Measurements from ENCODE around the gene RNF112.

The RNF112 gene, protein sequence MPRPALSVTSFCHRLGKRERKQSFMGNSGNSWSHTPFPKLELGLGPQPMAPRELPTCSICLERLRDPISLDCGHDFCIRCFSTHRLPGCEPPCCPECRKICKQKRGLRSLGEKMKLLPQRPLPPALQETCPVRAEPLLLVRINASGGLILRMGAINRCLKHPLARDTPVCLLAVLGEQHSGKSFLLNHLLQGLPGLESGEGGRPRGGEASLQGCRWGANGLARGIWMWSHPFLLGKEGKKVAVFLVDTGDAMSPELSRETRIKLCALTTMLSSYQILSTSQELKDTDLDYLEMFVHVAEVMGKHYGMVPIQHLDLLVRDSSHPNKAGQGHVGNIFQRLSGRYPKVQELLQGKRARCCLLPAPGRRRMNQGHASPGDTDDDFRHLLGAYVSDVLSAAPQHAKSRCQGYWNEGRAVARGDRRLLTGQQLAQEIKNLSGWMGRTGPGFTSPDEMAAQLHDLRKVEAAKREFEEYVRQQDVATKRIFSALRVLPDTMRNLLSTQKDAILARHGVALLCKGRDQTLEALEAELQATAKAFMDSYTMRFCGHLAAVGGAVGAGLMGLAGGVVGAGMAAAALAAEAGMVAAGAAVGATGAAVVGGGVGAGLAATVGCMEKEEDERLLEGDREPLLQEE

DNA sequence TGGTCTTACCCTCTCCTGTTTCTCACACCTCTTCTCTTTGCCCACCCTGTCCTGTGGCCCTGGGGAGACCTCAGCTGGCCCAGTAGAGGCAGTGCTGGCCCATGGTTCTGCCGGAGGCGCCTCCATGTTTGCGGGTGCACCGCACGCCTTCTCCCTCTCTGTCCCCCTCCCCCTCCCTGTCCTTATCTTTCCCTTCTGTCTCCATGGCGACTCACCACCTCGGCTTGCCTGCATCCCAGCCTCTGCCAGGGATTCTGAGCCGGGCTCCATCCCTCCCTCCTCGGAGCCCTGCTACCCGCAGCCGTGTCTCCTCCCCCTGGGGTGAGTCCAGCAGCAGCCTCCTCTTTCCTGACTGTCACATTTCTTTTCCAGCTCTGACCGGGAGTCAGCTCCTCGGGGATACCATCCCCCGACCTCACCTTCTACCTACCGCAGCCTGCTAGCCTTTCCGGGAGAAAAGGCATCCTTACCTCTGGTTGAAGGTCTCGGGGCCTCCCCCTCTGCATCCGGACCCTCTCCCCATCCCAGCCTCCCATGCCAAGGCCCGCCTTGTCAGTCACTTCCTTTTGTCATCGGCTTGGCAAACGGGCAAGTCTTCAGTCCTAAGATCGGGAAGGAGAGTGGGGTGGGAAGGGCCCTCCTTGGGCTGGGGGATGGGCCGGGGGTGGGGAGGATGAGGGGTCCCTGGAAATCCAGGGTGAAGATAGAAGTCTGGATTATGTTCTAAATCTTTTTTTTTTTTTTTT lies at the start of gene RNF112:
Gene RNF112, plus strand, starts transcription at position 358 of the 746 bp plus-strand sequence. Its CDS starts 177 bp downstream, at position 535.
- in situ Hi-C loops (cut with MboI; ENCODE audit: low sequenced_read_pairs), result no loop called here

DNA sequence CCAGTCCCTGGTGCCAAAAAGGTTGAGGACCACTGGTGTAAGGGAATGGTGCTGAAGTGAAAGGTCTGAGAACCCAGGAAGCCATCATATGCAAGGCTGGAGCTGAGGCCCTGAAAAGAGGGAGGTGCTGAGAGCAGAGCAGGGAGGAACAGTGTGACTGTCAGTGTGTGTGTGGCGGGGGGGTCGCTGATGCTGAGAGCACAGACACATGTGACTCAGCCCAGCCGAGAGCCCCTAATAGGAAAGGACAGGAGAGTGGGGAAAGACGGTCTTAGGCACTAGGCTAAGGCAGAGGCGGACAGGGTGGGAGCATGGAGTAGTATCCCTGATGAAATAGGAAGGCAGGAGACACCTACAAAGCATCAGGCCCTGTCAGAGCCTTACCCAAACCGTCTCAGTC lies 49.7 kb upstream of the RNF112 start:
- in situ Hi-C loops (cut with MboI; ENCODE audit: low sequenced_read_pairs), result loop anchor here (10.0 kb wide), 1 partner anchor 83 kb away; no protein-coding TSS in a partner anchor

DNA sequence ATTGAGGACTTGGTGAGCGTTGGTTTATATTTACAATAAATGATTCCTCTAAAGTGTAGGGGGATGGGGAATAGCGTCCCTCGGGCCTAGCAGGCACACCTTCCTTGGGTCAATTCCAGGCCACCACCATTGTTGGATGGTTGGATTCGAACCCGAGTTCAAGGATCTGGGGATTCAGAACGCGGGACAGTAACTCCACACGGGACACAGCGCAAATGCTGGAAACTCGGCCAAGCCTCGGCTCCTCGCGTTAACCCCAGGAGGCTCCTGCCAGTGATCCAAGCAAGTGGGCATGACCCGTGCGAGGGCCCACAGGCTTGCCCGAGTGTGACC lies 49.1 kb upstream of the RNF112 start:
- in situ Hi-C loops (cut with MboI; ENCODE audit: low sequenced_read_pairs), result loop anchor here (10.0 kb wide), 1 partner anchor 83 kb away; no protein-coding TSS in a partner anchor

DNA sequence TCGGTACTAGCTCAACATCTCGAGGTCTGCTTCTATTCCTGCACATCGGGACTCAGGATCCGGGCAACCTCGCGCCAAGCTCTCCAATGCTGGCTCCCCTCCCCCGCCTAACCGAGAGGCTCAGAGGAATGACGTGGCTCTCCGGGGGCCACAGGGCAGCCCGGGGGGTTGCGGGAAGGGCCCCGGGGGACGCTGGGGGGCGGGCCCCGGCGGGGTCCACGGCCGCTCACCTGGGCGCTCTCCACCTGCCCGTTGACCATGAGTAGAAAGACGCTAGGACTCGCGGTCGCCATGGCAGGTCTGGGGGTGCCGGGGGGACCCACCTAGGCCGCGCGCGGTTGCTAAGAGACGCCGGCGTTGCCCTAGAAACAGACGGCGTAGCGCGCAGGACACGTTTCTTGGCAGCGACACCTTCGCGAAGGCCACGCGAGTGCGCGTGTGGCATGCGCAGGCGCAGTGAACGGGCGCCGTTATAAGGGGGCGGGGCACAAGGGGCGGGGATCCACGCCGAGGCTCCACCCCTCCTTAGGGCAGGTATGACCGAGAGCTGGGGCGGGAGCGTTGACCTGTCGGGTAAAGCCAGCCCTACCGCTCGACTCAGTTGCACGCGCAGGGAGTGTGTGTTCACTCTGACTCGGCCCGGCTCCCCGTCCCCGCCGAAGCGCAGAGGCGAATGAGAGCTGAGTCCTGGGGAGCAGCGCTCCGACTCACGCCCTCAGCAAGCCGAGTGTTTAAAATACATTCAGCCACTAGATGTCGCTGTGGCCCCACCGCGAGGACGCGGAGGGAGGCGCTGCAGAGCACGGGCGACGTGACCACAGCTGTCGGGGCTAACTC lies 48.5 kb upstream of the RNF112 start, which contains the start of gene B9D1:
Gene B9D1, minus strand, starts transcription at position 447 of the 837 bp plus-strand sequence. Its CDS starts 154 bp downstream, at position 293.
- in situ Hi-C loops (cut with MboI; ENCODE audit: low sequenced_read_pairs), result loop anchor here (10.0 kb wide), 1 partner anchor 82 kb away; no protein-coding TSS in a partner anchor

DNA sequence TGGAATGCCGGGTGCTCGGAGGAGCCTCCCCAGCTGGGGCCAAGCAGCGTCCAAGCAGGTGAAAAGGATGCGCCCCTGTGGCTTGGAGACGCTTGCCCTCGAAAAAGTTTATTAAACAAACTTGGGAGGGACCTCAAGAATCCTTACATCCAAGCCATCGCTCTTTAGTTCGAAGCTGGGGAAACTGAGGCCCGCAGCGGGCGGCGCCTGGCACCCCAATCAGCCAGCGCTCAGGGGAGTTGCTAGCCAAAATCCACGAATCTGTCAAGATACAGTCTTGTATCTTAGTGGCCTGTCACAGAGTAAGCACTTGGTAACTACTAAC lies 48.0 kb upstream of the RNF112 start:
- in situ Hi-C loops (cut with MboI; ENCODE audit: low sequenced_read_pairs), result loop anchor here (10.0 kb wide), 1 partner anchor 82 kb away; no protein-coding TSS in a partner anchor

DNA sequence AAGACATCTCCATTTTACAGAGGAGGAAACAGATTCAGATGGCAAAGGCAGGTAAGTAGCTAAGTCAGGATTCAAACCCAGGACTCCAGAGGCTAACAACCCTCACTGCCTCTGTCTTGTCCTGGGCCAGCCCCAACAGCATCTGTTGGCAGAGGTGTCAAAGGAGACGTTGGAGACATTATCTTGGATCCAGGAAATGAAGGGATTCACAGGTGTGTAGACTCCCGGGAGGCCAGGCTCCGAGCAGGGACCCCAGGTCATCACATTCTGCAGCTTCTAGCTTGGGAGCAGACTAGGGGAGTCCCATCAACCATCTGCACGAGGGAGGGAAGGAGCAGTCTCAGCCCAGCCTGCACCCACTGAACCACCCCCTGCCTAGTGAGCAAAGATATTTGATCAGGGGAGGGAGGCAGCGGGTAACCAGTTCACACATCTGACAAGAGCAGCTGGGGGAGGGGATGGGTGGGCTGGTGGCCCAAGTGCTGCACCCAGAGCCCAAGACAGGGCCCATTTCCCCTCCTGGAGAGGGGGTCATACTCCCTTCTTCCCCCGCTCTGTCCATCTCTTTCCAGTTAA lies 47.5 kb upstream of the RNF112 start:
- in situ Hi-C loops (cut with MboI; ENCODE audit: low sequenced_read_pairs), result loop anchor here (10.0 kb wide), 1 partner anchor 81 kb away; no protein-coding TSS in a partner anchor

DNA sequence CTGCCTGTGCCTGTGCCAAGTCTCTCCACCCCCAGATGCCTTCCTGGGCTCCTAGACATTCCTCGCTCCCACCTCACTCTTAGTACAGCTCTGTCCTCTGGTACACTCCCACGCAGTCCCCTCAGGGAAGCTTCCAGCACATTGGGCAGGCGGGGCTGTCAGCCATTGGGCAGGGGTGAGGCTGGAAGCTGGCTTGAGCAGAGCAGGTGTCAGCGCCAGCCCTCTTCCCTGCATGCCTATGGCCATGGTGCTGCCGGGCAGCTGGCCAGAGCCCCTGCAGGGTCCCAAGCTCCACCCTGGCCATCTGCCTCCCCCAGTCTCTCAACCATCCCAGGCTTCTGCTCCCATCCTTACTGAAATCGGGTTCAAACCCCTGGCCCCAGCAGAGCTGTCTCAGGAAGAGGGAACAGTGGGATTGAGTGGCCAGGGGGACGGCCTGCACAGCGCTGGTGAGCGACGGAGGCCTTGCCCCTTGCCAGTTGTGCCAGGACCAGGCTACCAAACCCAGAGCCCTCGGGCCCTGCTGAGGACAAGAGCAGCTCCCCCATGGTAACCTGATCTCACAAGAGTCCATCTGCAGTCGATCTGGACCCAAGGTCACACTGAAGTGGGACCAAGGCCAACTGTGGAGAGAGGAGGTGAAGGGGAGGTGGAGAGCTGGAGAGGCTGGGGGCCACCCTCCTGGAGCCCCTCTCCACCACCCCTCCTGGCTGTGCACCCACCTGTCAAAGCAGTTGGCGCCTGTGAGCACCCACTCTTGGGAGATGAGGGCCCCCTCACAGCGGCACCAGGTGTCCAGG lies 46.1 kb upstream of the RNF112 start:
- in situ Hi-C loops (cut with MboI; ENCODE audit: low sequenced_read_pairs), result loop anchor here (10.0 kb wide), 1 partner anchor 80 kb away; no protein-coding TSS in a partner anchor

DNA sequence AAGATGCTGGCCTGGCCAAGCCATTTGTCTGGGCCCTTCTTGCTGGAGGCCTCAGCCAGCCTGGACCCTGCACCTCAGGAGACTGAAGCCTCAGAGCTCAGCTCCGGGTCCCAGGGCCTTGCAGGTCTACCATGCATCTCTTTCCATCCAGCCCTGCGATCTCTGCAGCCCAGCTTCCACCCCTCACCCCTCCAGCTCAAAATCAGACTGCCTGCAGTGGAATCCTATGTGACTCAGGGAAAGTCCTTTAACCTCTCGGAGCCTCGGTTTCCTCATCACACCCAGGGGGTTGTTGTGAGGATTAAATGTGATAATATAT lies 45.6 kb upstream of the RNF112 start:
- in situ Hi-C loops (cut with MboI; ENCODE audit: low sequenced_read_pairs), result loop anchor here (10.0 kb wide), 1 partner anchor 79 kb away; no protein-coding TSS in a partner anchor

DNA sequence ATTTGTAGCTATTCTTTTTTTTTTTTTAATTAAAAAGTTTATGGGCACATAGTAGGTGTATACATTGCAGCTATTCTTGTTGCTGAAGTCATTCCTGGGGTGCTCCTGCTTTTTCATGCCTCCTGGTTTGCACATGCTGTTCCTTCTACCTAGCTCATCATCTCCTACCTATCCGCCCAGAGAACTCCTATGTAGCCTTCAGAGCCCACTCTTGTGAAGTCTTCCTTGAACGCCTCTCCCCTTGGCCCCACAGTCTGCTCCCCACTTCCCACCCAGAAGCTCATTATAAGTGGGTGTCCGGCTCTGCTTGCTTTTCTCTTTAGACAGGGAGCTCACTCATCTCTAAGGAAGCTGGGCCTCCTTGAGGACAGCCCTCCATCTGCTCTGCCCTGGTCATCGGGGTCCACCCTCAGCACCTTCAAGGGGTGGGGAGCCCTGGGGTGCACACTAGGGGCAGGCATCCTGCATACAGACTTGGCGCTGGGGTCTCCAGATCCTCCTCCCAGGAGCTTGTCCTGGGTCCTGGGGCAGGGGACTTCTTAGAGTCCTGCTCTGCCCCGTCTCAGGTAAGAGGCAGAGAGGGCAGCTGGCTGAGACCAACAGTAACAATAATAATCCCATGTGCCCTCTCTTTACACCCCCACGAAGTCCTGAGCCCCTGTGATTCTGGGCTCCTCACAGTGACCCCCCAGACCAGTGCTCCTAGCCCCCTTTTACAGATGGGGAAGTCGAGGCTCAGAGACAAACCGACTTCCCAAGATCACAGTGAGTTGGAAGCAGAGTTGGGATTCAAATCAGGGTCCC lies 45.0 kb upstream of the RNF112 start:
- in situ Hi-C loops (cut with MboI; ENCODE audit: low sequenced_read_pairs), result loop anchor here (10.0 kb wide), 1 partner anchor 79 kb away; no protein-coding TSS in a partner anchor

DNA sequence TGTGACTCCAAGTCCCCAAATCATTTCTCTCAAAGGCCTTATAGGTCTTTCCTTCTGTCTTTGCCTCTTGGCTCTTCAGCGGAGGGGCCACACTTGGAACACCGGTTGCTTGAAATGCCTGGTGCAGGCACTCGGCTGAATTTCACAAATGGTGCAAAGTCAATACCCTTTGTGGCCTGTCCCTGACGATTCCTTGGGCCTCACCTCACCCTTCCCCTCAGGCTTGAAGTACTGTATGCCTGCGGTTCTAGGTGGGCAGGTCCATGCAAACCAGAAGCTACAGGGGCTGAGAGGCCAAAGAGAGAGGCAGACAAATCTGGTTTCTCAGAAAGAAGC lies 44.4 kb upstream of the RNF112 start:
- in situ Hi-C loops (cut with MboI; ENCODE audit: low sequenced_read_pairs), result loop anchor here (10.0 kb wide), 1 partner anchor 78 kb away; no protein-coding TSS in a partner anchor

DNA sequence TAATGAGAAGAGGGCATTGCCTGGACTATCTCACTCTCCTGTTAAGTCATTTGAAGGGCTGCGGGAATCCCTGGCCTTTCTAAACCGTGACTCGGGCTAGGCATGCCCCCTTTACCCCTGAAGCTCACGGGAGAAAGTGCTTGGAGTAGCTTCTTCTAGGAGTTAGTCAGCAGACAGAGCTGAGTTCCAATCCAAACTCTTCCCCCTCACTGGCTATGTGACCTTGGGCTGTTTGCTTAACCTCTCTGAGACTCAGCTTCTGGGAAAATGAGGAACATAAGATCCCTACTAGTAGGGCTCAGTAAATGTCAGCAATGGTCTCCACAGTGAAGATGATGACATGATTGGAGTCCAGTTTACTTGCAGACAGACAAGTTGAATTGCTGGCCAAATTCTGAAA lies 42.8 kb upstream of the RNF112 start:
- in situ Hi-C loops (cut with MboI; ENCODE audit: low sequenced_read_pairs), result loop anchor here (10.0 kb wide), 1 partner anchor 77 kb away; no protein-coding TSS in a partner anchor

DNA sequence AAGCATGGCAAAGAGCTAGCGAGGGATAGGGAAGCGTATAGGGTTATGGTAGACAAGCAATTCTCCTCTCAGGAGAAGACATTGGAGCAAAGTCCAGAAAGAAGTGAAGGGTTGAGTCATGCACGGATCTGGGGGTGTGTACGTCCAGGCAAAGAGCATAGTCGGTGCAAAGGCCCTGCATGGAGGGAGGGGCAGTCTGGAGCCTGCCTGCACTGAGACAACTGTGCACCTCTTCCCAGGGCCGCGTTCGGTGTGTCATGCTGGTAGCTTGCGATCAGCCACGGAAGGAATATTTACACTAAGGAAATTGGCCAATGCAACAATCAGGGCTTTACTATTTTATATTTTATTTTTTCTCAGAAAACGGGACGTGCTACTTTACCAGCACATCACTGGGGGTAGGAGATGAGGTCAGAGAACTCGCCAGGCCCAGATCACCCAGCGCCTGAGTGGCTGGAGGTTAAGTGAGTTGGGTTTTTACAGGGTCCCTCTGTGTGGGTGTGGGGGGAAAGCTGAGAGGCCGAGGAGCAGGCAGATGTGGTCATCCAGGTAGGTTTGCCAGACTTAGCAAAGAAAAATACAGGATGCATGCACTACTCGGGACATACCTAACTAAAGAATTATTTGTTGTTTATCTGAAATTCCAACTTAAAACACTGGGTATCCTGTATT lies 41.8 kb upstream of the RNF112 start:
- in situ Hi-C loops (cut with MboI; ENCODE audit: low sequenced_read_pairs), result loop anchor here (10.0 kb wide), 1 partner anchor 76 kb away; no protein-coding TSS in a partner anchor

DNA sequence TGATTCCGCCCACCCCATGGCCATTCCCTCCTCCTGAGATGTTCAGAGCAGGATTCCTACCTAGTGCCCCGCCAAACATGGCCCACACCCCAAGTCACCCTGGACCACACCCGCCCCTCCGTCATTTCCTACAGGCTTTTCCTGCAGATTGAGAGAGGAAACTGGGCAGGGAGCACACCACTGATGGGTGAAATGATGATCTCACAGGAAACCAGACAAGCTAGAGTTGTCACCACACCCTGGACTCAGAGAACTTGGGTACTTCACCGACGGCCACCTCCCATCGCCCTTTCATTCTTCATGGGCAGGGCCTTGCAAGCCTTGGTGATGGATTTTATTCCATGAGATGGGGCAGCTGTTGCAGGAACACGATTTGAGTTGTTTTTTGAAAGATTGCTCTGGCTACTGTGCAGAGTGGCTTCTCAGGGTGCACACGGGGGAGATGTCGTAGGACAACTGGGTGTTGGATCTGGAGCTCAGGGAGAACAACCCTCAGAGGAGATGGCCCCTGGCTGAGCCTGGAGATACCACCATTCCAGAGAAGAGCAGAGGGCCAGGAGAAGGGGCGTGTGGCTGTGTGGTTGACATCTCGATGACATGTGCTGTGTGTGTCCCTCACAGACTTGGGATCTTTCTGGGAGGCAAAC lies 41.1 kb upstream of the RNF112 start:
- in situ Hi-C loops (cut with MboI; ENCODE audit: low sequenced_read_pairs), result loop anchor here (10.0 kb wide), 1 partner anchor 75 kb away; no protein-coding TSS in a partner anchor

DNA sequence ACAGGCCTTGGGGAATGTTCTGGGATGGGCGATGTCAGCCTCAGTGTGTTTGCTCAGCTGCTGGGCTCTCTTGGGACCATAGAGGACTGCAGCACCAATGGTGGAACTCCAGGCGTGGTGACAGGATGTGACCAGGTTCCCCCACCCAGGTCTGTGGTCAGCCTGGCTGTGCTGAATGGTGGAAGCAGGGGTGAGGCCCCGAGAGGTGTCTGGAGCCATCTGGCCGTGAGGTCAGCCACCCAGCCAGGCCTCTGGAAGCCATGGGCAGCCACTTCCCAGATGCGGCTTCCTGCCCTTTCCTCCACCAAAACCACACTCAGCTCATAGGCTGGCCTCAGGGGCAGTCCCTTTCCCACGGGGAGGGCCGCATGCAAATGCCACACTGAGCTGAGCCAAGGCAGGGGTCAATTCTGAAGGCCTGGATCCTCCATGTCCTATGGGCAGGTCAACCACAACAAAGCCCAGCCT lies 40.5 kb upstream of the RNF112 start:
- in situ Hi-C loops (cut with MboI; ENCODE audit: low sequenced_read_pairs), result no loop called here

DNA sequence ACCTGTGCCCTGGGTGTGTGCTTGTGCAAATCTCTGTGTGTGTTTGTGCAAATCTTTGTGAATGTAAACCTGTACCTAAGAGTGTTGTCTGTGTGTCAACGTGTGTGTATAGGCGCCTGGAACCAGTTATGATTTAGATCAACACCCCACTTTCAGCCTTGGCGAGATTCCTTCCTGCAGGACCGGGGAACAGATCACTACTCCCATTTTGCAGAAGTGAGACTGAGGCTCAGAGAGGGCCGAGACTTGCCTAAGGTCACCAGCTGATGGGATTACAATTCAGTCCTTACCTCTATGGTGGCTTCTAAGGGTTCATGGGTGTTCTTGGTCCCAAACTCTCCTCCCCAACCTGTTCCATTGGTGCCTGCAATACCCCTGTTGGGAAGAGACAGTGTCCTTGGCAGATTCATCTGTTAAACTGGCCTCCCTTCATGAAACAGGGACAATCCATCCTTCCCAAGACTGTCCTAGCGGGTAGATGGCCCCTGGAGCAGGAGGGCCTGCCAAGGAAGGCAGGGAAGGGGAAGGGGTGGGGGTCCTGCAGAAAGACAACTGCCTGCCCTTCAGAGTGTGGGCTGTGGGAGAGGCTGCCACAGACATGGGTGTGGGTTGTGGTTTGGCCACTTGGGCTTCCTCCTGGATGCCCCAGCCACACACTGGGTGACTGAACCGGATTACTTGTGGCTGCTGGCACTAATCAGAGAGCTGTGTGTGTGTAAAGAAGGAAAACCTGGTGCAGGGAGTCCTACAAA lies 39.6 kb upstream of the RNF112 start:
- in situ Hi-C loops (cut with MboI; ENCODE audit: low sequenced_read_pairs), result no loop called here

DNA sequence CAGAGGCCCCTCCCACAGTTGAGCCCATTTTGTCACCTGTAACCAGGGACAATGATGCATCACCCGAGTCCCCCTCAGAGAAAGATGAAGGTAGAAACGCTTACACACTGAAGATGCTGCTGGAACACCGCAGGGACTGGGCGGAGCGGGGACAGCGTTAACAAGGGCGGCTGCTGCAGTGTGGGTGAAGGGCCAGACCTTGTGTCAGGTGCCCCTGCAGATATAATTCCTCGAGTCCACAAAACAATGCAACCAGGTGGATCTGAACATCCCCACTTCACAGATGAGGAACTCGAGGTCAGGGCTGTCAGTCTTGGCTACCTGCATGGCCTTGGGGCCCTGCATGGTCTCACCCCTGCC lies 39.0 kb upstream of the RNF112 start:
- in situ Hi-C loops (cut with MboI; ENCODE audit: low sequenced_read_pairs), result no loop called here

DNA sequence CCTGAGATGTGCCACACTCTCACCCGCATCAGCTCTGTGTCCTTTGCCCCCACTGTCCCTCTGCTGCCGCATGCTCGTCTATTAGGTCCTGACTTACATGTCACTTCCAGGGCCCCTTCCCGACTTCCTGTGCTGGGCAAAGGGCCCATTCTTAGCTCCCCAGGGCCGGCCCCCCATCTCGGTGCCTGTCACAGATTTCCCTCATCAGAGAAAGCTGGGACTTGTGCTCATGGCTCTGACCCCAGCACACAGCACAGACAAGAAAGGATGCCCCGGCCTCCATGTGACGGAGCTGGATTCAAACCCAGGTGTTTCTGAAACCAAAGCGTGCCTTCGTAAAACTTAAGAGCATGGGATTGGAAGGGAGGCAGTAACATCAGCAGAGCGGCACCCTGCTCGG lies 38.6 kb upstream of the RNF112 start:
- in situ Hi-C loops (cut with MboI; ENCODE audit: low sequenced_read_pairs), result no loop called here
